GM12878 (cell line): Measurements from ENCODE around the gene KLHL18. TPM values are rescaled to one million over a fixed set of nuclear protein-coding genes. Genes with fewer than 3 reads are reported as not detected.
A peak's percentile ranks its signal among the peaks of the same experiment; 100 is the strongest.

ENCODE experiments used
- ATF7 ChIP-seq: fragments of 450-650 bp; IDR thresholded peaks from 2 replicates; pipeline ENCODE4 v1.6.1; 2016; ENCODE audit warnings: low read depth, mild to moderate bottlenecking
- BRCA1 ChIP-seq: IDR thresholded peaks from 2 replicates; pipeline ENCODE4 v1.6.1; 2011; ENCODE audit warnings: low read depth, low read length, improper control_type of control experiment
- CHD2 ChIP-seq: IDR thresholded peaks from 2 replicates; pipeline ENCODE4 v1.6.1; 2011; ENCODE audit warnings: low read depth, low read length, improper control_type of control experiment, borderline replicate concordance
- ETV6 ChIP-seq, 2 experiments: fragments of 450-650 bp in 1 of 2; IDR thresholded peaks in 1 of 2; conservative IDR thresholded peaks in 1 of 2; 2 replicates each; pipeline ENCODE4 v1.6.1; 2014; ENCODE audit warnings: antibody characterized with exemption in 1 of 2, borderline replicate concordance in 1 of 2, low read depth in 1 of 2, mild to moderate bottlenecking in 1 of 2, moderate library complexity in 1 of 2
- HCFC1 ChIP-seq: fragments of 150-350 bp; IDR thresholded peaks from 2 replicates; pipeline ENCODE4 v1.6.1; 2014; ENCODE audit warnings: low read length
- IRF5 ChIP-seq: fragments of 450-650 bp; IDR thresholded peaks from 2 replicates; pipeline ENCODE4 v1.6.1; 2017; ENCODE audit warnings: borderline replicate concordance
- KDM1A ChIP-seq: fragments of 200-600 bp; sonication (generic); IDR thresholded peaks from 2 replicates; pipeline ENCODE4 v1.6.1; 2016; ENCODE audit warnings: borderline replicate concordance
- MYC ChIP-seq: IDR thresholded peaks from 2 replicates; pipeline ENCODE4 v1.6.1; 2011; ENCODE audit warnings: mild to moderate bottlenecking, low read length, moderate library complexity, inconsistent platforms; ENCODE audit not compliant: insufficient read depth, insufficient replicate concordance, insufficient read length, severe bottlenecking
- NFYA ChIP-seq: IDR thresholded peaks from 2 replicates; pipeline ENCODE4 v1.6.1; 2011; ENCODE audit warnings: low read depth, mild to moderate bottlenecking, low read length, improper control_type of control experiment, borderline replicate concordance
- NRF1 ChIP-seq: conservative IDR thresholded peaks from 2 replicates; pipeline ENCODE4 v1.6.1; 2011; ENCODE audit warnings: mild to moderate bottlenecking, low read depth, low read length, improper control_type of control experiment
- PAX5 ChIP-seq: IDR thresholded peaks from 2 replicates; pipeline ENCODE4 v1.6.1; 2011; ENCODE audit warnings: low read depth, low read length, borderline replicate concordance
- POLR2AphosphoS5 ChIP-seq: IDR thresholded peaks from 2 replicates; pipeline ENCODE4 v1.6.1; 2011; ENCODE audit warnings: mild to moderate bottlenecking, low read length, inconsistent platforms
- POU2F2 ChIP-seq: IDR thresholded peaks from 3 replicates; pipeline ENCODE4 v1.6.1; 2011; ENCODE audit warnings: low read depth, mild to moderate bottlenecking, low read length, borderline replicate concordance
- RAD21 ChIP-seq: IDR thresholded peaks from 2 replicates; pipeline ENCODE4 v1.6.1; 2011; ENCODE audit warnings: mild to moderate bottlenecking, low read depth, low read length, moderate library complexity; ENCODE audit not compliant: insufficient read depth
- SIN3A ChIP-seq: IDR thresholded peaks from 2 replicates; pipeline ENCODE4 v1.6.1; 2012; ENCODE audit warnings: low read depth, low read length, improper control_type of control experiment
- SMARCA5 ChIP-seq: fragments of 450-650 bp; IDR thresholded peaks from 2 replicates; pipeline ENCODE4 v1.6.1; 2017; ENCODE audit warnings: mild to moderate bottlenecking
- SREBF1 ChIP-seq: IDR thresholded peaks from 2 replicates; pipeline ENCODE4 v1.6.1; 2012; ENCODE audit warnings: mild to moderate bottlenecking, low read length
- STAT3 ChIP-seq: IDR thresholded peaks from 2 replicates; pipeline ENCODE4 v1.6.1; 2011; ENCODE audit warnings: low read depth, low read length, improper control_type of control experiment
- TAF1 ChIP-seq: IDR thresholded peaks from 2 replicates; pipeline ENCODE4 v1.6.1; 2011; ENCODE audit warnings: mild to moderate bottlenecking, low read depth, low read length, borderline replicate concordance
- USF1 ChIP-seq: IDR thresholded peaks from 2 replicates; pipeline ENCODE4 v1.6.1; 2011; ENCODE audit warnings: borderline replicate concordance, low read depth, mild to moderate bottlenecking, moderate library complexity, mixed read lengths, low read length; ENCODE audit not compliant: insufficient read depth; ENCODE audit errors: extremely low read length
- ZBED1 ChIP-seq: IDR thresholded peaks from 2 replicates; pipeline ENCODE4 v1.6.1; 2016; ENCODE audit warnings: borderline replicate concordance
- ZNF207 ChIP-seq: fragments of 450-650 bp; IDR thresholded peaks from 2 replicates; pipeline ENCODE4 v1.6.1; 2014; ENCODE audit warnings: antibody characterized with exemption, mild to moderate bottlenecking, borderline replicate concordance
- ZNF622 ChIP-seq: fragments of 450-650 bp; IDR thresholded peaks from 2 replicates; pipeline ENCODE4 v1.6.1; 2017; ENCODE audit warnings: mild to moderate bottlenecking, inconsistent platforms
- polyA plus RNA-seq, 11 experiments: library from polyadenylated mRNA; depleted of rRNA in 4 of 11; unstranded in 6 of 11; stranded (reverse) in 5 of 11; fragments of >200 nt; fragmentation: Nextera tagmentation in 4 of 11; fragmentation: Illumina TruSeq in 1 of 11; extraction: Ambion mirVana in 4 of 11; extraction: Trizol in 1 of 11; gene quantifications; 1 replicate in 1 of 11; 2 replicates in 10 of 11; pipeline versions ENCODE4 v1.2.1 to v1.2.3, GENCODE V29; 2011 to 2016; ENCODE audit warnings: inconsistent platforms in 2 of 11, missing spikeins in 2 of 11, low read depth in 1 of 11
- total RNA-seq, 4 experiments: library from RNA; depleted of rRNA in 3 of 4; stranded (reverse); fragments of >200 nt in 3 of 4; fragmentation: Illumina TruSeq in 1 of 4; extraction: Trizol in 1 of 4; gene quantifications; 2 replicates each; pipeline versions ENCODE4 v1.2.1 to v1.2.3, GENCODE V29; 2013 to 2021
- TF ChIP-seq, protein P1 (sequence below), 3 experiments: IDR thresholded peaks in 2 of 3; conservative IDR thresholded peaks in 1 of 3; 2 replicates each; pipeline ENCODE4 v1.5.1; 2011; ENCODE audit warnings: low read depth in 3 of 3, low read length in 3 of 3, mild to moderate bottlenecking in 3 of 3, control low read depth in 2 of 3, moderate library complexity in 2 of 3, inconsistent platforms in 1 of 3, mixed read lengths in 1 of 3; ENCODE audit not compliant: control insufficient read depth in 2 of 3, insufficient read depth in 1 of 3; ENCODE audit errors: extremely low read depth in 1 of 3
- TF ChIP-seq, protein P2 (sequence below): fragments of 450-650 bp; IDR thresholded peaks from 2 replicates; pipeline ENCODE4 v1.6.1; 2017; ENCODE audit warnings: mild to moderate bottlenecking

The KLHL18 gene
- total and polyA plus RNA-seq, 10 of the 15 experiments (the other 5 are each of a cell fraction or from before 2014, with no cell fraction given), result 24.0 to 69.8 (median 51.7) TPM

GRCh38 chr3:47380601-47381316 lies 98.0 kb downstream of the KLHL18 start, which contains the start of gene PTPN23 (continued):
- no peak for TF ChIP-seq IRF5
- TF ChIP-seq, protein P1, sequence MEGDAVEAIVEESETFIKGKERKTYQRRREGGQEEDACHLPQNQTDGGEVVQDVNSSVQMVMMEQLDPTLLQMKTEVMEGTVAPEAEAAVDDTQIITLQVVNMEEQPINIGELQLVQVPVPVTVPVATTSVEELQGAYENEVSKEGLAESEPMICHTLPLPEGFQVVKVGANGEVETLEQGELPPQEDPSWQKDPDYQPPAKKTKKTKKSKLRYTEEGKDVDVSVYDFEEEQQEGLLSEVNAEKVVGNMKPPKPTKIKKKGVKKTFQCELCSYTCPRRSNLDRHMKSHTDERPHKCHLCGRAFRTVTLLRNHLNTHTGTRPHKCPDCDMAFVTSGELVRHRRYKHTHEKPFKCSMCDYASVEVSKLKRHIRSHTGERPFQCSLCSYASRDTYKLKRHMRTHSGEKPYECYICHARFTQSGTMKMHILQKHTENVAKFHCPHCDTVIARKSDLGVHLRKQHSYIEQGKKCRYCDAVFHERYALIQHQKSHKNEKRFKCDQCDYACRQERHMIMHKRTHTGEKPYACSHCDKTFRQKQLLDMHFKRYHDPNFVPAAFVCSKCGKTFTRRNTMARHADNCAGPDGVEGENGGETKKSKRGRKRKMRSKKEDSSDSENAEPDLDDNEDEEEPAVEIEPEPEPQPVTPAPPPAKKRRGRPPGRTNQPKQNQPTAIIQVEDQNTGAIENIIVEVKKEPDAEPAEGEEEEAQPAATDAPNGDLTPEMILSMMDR (IDR thresholded peaks at IDR 0.05 in 2 of 3, conservative IDR thresholded peaks at IDR 0.05 in 1 of 3; ENCODE audit: control insufficient read depth in 2 of 3, extremely low read depth in 1 of 3, insufficient read depth in 1 of 3, low read depth in 3 of 3, low read length in 3 of 3), result no peak
- TF ChIP-seq SMARCA5, result peak; percentile 89; the same call in 1 of the 2 replicates
- peak; percentile 45 for TF ChIP-seq SIN3A
- TF ChIP-seq ATF7, result peak; percentile 63
- no peak for TF ChIP-seq BRCA1
- no peak for TF ChIP-seq STAT3
- peak; percentile 87 for TF ChIP-seq NRF1
- TF ChIP-seq KDM1A, result no peak
- peak; percentile 54; the same call in 1 of the 2 replicates for TF ChIP-seq ZNF207
- TF ChIP-seq MYC, result peak; percentile 61
- TF ChIP-seq PAX5, result peak; percentile 18; the same call in 1 of the 2 replicates
- TF ChIP-seq TAF1, result no peak; the same call in 1 of the 2 replicates
- peak; percentile 85 for TF ChIP-seq USF1
- TF ChIP-seq ZNF622, result no peak
- no peak; the same call in 2 of the 3 replicates for TF ChIP-seq POU2F2
- TF ChIP-seq SREBF1, result peak; percentile 10; the same call in 1 of the 2 replicates
- TF ChIP-seq CHD2, result peak; percentile 61; the same call in 1 of the 2 replicates
- TF ChIP-seq ZBED1, result no peak; the same call in 1 of the 2 replicates
- TF ChIP-seq HCFC1, result peak; percentile 86
- no peak for TF ChIP-seq NFYA
- no peak for TF ChIP-seq RAD21
- TF ChIP-seq POLR2AphosphoS5, result peak; percentile 88
- TF ChIP-seq, protein P2, sequence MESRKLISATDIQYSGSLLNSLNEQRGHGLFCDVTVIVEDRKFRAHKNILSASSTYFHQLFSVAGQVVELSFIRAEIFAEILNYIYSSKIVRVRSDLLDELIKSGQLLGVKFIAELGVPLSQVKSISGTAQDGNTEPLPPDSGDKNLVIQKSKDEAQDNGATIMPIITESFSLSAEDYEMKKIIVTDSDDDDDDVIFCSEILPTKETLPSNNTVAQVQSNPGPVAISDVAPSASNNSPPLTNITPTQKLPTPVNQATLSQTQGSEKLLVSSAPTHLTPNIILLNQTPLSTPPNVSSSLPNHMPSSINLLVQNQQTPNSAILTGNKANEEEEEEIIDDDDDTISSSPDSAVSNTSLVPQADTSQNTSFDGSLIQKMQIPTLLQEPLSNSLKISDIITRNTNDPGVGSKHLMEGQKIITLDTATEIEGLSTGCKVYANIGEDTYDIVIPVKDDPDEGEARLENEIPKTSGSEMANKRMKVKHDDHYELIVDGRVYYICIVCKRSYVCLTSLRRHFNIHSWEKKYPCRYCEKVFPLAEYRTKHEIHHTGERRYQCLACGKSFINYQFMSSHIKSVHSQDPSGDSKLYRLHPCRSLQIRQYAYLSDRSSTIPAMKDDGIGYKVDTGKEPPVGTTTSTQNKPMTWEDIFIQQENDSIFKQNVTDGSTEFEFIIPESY, result no peak
- no peak for TF ChIP-seq ETV6 (conservative IDR thresholded peaks at IDR 0.05 in 1 of 2, IDR thresholded peaks at IDR 0.05 in 1 of 2; ENCODE audit: borderline replicate concordance in 1 of 2, low read depth in 1 of 2)
